Measurements from ENCODE around the gene CRYZL1. TPM values are rescaled to one million over a fixed set of nuclear protein-coding genes. Genes with fewer than 3 reads are reported as not detected.
A peak's percentile ranks its signal among the peaks of the same experiment; 100 is the strongest.

Gene CRYZL1
- polyA plus RNA-seq, 4 donors, result 13.5 to 37.1 (median 15.9) TPM

DNA sequence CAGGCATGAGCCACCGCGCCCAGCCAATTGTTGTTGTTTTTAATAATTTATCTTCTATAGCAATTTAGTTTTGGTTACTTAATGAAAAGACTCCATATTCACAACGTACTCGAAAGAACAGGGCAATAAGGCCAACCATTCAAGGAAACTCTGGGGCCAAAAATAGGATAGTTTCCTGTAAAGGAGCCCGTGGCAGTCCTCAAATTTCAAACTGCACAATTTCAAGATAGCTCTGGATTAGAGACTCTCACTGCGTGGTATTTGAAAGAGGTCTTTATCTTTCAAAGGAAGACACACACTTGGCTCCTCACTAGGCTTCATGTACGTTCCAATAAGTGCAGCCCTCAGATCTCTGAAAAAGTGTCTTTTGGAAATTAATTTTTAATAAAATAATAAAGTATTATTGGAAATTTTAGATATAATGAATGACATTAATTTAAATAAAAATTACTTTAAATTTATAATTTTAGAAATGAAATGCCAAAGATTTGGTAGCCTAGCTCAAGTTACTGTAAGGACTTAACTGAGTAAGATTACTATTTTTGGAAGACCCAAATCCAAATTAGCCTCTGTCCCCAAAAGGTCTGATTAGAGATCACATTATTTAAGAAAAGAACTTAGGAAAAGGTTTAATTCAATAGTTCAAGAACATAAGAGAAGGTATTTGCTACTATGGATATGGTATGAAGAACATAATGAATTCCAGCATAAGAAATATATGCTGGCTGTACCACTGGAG is 30.4 kb downstream of the CRYZL1 start:
- Histone ChIP-seq H3K9me3 (ENCODE audit: control insufficient read depth in 2 of 2, insufficient read depth in 1 of 2, low read depth in 1 of 2, low read length in 1 of 2) (no peaks in the 10 kb centered on the region), H3K4me3 (ENCODE audit: low read depth in 1 of 3, low read length in 3 of 3) (no peak overlapping the region), H3K27ac (ENCODE audit: low read depth in 1 of 3, low read length in 2 of 3) (no peak overlapping the region), H3K4me1 (ENCODE audit: control insufficient read depth in 3 of 3, insufficient read depth in 2 of 3, low read depth in 1 of 3, low read length in 2 of 3) (no peaks in the 10 kb centered on the region), H3K36me3 (ENCODE audit: control insufficient read depth in 3 of 3, insufficient read depth in 2 of 3, low read depth in 1 of 3, low read length in 3 of 3) (peaks cover 0 to 33% (median 6%) of the 10 kb centered on the region in 3 donors), H3K27me3 (ENCODE audit: control insufficient read depth in 3 of 3, insufficient read depth in 3 of 3, low read length in 3 of 3) (no peaks in the 10 kb centered on the region)
- DNase-seq (no peak), FAIRE-seq (no peak)
- WGBS, 3 donors, result 93 to 97% (median 95%) methylated on average over 7 of the region's 7 CpGs

DNA sequence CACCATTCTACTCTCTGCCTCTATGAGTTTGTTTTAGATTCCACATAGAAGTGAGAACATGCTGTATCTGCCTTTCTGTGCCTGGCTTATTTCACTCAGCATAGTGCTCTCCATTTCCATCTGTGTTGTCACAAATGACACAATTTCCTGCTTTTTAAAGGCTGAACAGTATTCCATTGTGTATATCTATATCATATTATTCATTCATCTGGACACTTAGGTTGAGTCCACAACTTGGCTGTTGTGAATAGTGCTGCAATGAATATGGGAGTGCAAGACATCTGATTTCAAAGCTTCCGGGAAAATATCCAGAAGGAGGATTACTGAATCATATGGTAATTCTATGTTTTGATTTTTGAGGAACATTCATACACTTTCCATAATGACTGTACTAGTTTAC is 33.0 kb downstream of the CRYZL1 start:
- H3K27ac ChIP-seq (ENCODE audit: low read depth in 1 of 3, low read length in 2 of 3), result no peak overlapping the region
- peaks cover 0 to 23% (median 6%) of the 10 kb centered on the region in 3 donors for H3K36me3 ChIP-seq (ENCODE audit: control insufficient read depth in 3 of 3, insufficient read depth in 2 of 3, low read depth in 1 of 3, low read length in 3 of 3)
- H3K27me3 ChIP-seq (ENCODE audit: control insufficient read depth in 3 of 3, insufficient read depth in 3 of 3, low read length in 3 of 3), result no peaks in the 10 kb centered on the region
- no peaks in the 10 kb centered on the region for H3K9me3 ChIP-seq (ENCODE audit: control insufficient read depth in 2 of 2, insufficient read depth in 1 of 2, low read depth in 1 of 2, low read length in 1 of 2)
- H3K4me3 ChIP-seq (ENCODE audit: low read depth in 1 of 3, low read length in 3 of 3), result no peak overlapping the region
- FAIRE-seq (no peak), DNase-seq (no peak)
- 60 to 81% (median 81%) methylated on average over 1 of the region's 1 CpG for WGBS, 3 donors
- H3K4me1 ChIP-seq (ENCODE audit: control insufficient read depth in 3 of 3, insufficient read depth in 2 of 3, low read depth in 1 of 3, low read length in 2 of 3), result no peaks in the 10 kb centered on the region

DNA sequence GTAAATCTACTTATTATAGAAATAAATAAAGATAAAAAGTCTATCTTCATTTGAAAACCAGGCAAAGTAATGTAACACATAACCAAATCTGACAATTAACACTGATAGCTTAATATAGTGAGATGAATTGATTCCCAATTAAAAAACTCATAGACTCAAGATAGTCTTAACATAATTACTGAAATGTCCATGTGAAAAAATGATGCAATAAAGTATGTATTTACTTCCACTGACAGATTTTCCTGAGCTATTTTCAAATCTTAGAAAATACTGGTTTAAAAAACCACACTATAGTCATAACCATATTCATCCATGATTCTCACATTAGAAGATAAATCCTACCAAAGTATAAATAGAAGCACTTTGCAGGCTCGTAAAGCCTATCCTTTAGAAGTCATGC is 43.5 kb downstream of the CRYZL1 start:
- H3K36me3 ChIP-seq (ENCODE audit: control insufficient read depth in 3 of 3, insufficient read depth in 2 of 3, low read depth in 1 of 3, low read length in 3 of 3), result peaks cover 5 to 30% (median 6%) of the 10 kb centered on the region in 3 donors
- FAIRE-seq (no peak), DNase-seq (no peak)
- 77 to 93% (median 77%) methylated on average over 1 of the region's 1 CpG for WGBS, 3 donors
- no peaks in the 10 kb centered on the region for H3K9me3 ChIP-seq (ENCODE audit: control insufficient read depth in 2 of 2, insufficient read depth in 1 of 2, low read depth in 1 of 2, low read length in 1 of 2)
- peaks cover 0 to 1% (median 0%) of the 10 kb centered on the region in 3 donors for H3K4me1 ChIP-seq (ENCODE audit: control insufficient read depth in 3 of 3, insufficient read depth in 2 of 3, low read depth in 1 of 3, low read length in 2 of 3)
- no peak overlapping the region for H3K4me3 ChIP-seq (ENCODE audit: low read depth in 1 of 3, low read length in 3 of 3)
- H3K27me3 ChIP-seq (ENCODE audit: control insufficient read depth in 3 of 3, insufficient read depth in 3 of 3, low read length in 3 of 3), result no peaks in the 10 kb centered on the region
- no peak overlapping the region for H3K27ac ChIP-seq (ENCODE audit: low read depth in 1 of 3, low read length in 2 of 3)

DNA sequence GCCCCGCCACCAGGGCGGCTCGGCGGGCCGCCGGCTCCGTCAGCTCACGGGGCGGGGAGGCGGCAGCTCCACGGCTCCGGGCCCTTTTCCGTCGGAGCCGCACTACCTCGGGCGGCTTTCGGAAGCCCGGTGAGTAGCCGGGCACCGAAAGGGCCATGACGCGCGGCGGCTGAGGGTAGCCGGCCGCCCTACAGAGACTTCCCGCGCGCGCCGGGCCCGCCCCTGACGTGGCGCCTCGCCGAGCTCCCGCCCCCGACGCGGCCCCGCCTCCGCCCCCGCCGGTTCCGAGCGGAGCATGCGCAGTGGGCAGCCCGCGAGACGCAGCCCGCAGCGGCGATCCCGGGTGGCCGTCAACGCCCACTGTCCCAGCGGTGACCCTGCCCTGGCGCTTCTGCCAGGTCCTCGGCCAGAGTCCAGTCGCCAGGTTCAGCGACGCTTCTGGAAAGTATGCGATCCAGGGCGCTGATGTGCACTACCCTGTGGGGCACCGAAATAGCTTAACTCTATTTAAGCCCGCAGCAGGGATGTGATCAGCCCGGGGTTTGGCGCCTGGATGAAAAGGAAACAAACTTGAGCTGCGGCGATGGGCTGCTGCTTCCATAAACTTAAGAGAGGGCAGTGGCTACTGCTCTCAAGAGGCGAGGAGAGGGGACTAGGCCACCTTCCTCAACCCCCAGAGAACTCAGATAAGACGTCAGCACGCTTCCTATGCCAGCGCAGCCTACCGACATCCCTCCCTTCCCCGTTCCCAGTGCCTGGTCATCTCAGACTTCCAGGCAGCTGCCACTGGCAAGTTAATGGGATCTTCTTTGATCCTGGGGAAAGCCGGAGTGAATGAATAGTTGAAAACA is 52.8 kb downstream of the CRYZL1 start, which contains the start of gene DONSON:
Gene DONSON (minus strand): TSS at position 200 of the 851 bp plus-strand sequence. CDS start 43 bp downstream, at position 157.
- Histone ChIP-seq H3K27ac (ENCODE audit: low read depth in 1 of 3, low read length in 2 of 3) (peak within 1 kb of the TSS; percentile 85 to 95 (median 92)), H3K9me3 (ENCODE audit: control insufficient read depth in 2 of 2, insufficient read depth in 1 of 2, low read depth in 1 of 2, low read length in 1 of 2) (no peaks in the 10 kb centered on the region), H3K36me3 (ENCODE audit: control insufficient read depth in 3 of 3, insufficient read depth in 2 of 3, low read depth in 1 of 3, low read length in 3 of 3) (no peaks in the 10 kb centered on the region), H3K4me3 (ENCODE audit: low read depth in 1 of 3, low read length in 3 of 3) (peak within 1 kb of the TSS; percentile 72 to 91 (median 77)), H3K4me1 (ENCODE audit: control insufficient read depth in 3 of 3, insufficient read depth in 2 of 3, low read depth in 1 of 3, low read length in 2 of 3) (peaks cover 0 to 4% (median 0%) of the 10 kb centered on the region in 3 donors), H3K27me3 (ENCODE audit: control insufficient read depth in 3 of 3, insufficient read depth in 3 of 3, low read length in 3 of 3) (no peaks in the 10 kb centered on the region)
- 0% methylated on average over 75 to 78 of the region's 78 CpGs for WGBS, 3 donors
- no peak for FAIRE-seq
- peak; percentile 86 to 94 for DNase-seq

GRCh38 chr21:33587792-33588484 is 53.6 kb downstream of the CRYZL1 start:
- Histone ChIP-seq H3K27me3 (ENCODE audit: control insufficient read depth in 3 of 3, insufficient read depth in 3 of 3, low read length in 3 of 3) (no peaks in the 10 kb centered on the region), H3K36me3 (ENCODE audit: control insufficient read depth in 3 of 3, insufficient read depth in 2 of 3, low read depth in 1 of 3, low read length in 3 of 3) (peaks cover 0 to 1% (median 0%) of the 10 kb centered on the region in 3 donors), H3K4me1 (ENCODE audit: control insufficient read depth in 3 of 3, insufficient read depth in 2 of 3, low read depth in 1 of 3, low read length in 2 of 3) (peaks cover 0 to 4% (median 0%) of the 10 kb centered on the region in 3 donors), H3K27ac (ENCODE audit: low read depth in 1 of 3, low read length in 2 of 3) (peak overlapping the region; percentile 51 to 95 (median 85)), H3K9me3 (ENCODE audit: control insufficient read depth in 2 of 2, insufficient read depth in 1 of 2, low read depth in 1 of 2, low read length in 1 of 2) (no peaks in the 10 kb centered on the region), H3K4me3 (ENCODE audit: low read depth in 1 of 3, low read length in 3 of 3) (peak overlapping the region; percentile 72 to 91 (median 77))
- FAIRE-seq (no peak), DNase-seq (peak in 1 of 2 donors; percentile 41)
- WGBS, 3 donors, result 1% methylated on average over 54 to 57 of the region's 57 CpGs

- Histone ChIP-seq H3K4me1 (ENCODE audit: control insufficient read depth in 3 of 3, insufficient read depth in 2 of 3, low read depth in 1 of 3, low read length in 2 of 3) (peaks cover 0 to 4% (median 0%) of the 10 kb centered on the region in 3 donors), H3K36me3 (ENCODE audit: control insufficient read depth in 3 of 3, insufficient read depth in 2 of 3, low read depth in 1 of 3, low read length in 3 of 3) (peaks cover 0 to 3% (median 1%) of the 10 kb centered on the region in 3 donors), H3K27ac (ENCODE audit: low read depth in 1 of 3, low read length in 2 of 3) (no peak overlapping the region), H3K4me3 (ENCODE audit: low read depth in 1 of 3, low read length in 3 of 3) (no peak overlapping the region), H3K9me3 (ENCODE audit: control insufficient read depth in 2 of 2, insufficient read depth in 1 of 2, low read depth in 1 of 2, low read length in 1 of 2) (no peaks in the 10 kb centered on the region), H3K27me3 (ENCODE audit: control insufficient read depth in 3 of 3, insufficient read depth in 3 of 3, low read length in 3 of 3) (no peaks in the 10 kb centered on the region)
- DNase-seq, result no peak
- no peak for FAIRE-seq
- WGBS, 3 donors, result 73 to 77% (median 74%) methylated on average over 6 of the region's 6 CpGs
Observed at GRCh38 chr21:33586927-33587326, 54.6 kb downstream of the CRYZL1 start.

GRCh38 chr21:33584455-33584854 is 57.1 kb downstream of the CRYZL1 start:
- peaks cover 0 to 10% (median 1%) of the 10 kb centered on the region in 3 donors for H3K36me3 ChIP-seq (ENCODE audit: control insufficient read depth in 3 of 3, insufficient read depth in 2 of 3, low read depth in 1 of 3, low read length in 3 of 3)
- DNase-seq, result no peak
- H3K9me3 ChIP-seq (ENCODE audit: control insufficient read depth in 2 of 2, insufficient read depth in 1 of 2, low read depth in 1 of 2, low read length in 1 of 2), result no peaks in the 10 kb centered on the region
- no peak for FAIRE-seq
- 44 to 78% (median 60%) methylated on average over 3 of the region's 3 CpGs for WGBS, 3 donors
- H3K4me1 ChIP-seq (ENCODE audit: control insufficient read depth in 3 of 3, insufficient read depth in 2 of 3, low read depth in 1 of 3, low read length in 2 of 3), result peaks cover 0 to 4% (median 0%) of the 10 kb centered on the region in 3 donors
- H3K27me3 ChIP-seq (ENCODE audit: control insufficient read depth in 3 of 3, insufficient read depth in 3 of 3, low read length in 3 of 3), result no peaks in the 10 kb centered on the region
- no peak overlapping the region for H3K4me3 ChIP-seq (ENCODE audit: low read depth in 1 of 3, low read length in 3 of 3)
- no peak overlapping the region for H3K27ac ChIP-seq (ENCODE audit: low read depth in 1 of 3, low read length in 2 of 3)
